PC-3 (cell line): ENCODE results near the gene NFIC.

Source experiments
- CTCF ChIP-seq: fragments of 300-600 bp; sonication (generic); conservative IDR thresholded peaks from 2 replicates; pipeline ENCODE4 v1.5.1; 2017; ENCODE audit warnings: antibody characterized with exemption, low read depth, mild to moderate bottlenecking, low read length
- EZH2 ChIP-seq: fragments of 300-600 bp; sonication (generic); IDR thresholded peaks from one replicate; pipeline ENCODE4 v1.6.1; 2017; ENCODE audit warnings: antibody characterized with exemption, mild to moderate bottlenecking, low read length; ENCODE audit not compliant: unreplicated experiment

GRCh38 chr19:3448616-3449334 lies 82.4 kb downstream of the NFIC start:
- TF ChIP-seq EZH2: no peak
- no peak for TF ChIP-seq CTCF
